NCI-H187 (cell line): Measurements from ENCODE around the gene IRS4.

Experiments
- DNase-seq, 2 experiments: peaks; one replicate each; lab custom pipeline; 2025; lab: John Stamatoyannopoulos, UW

The IRS4 gene

GRCh38 chrX:108736509-108737479 is at the start of gene IRS4:
IRS4 (minus strand) TSS chrX:108736563.
- DNase-seq: peak; percentile 88 to 96

GRCh38 chrX:108772549-108772948 is 36.2 kb upstream of the IRS4 start:
- DNase-seq: no peak

- no peak for DNase-seq
These were observed 27.2 kb upstream of the IRS4 start for GRCh38 chrX:108763559-108763958.

GRCh38 chrX:108740299-108740774 is 4.0 kb upstream of the IRS4 start:
- DNase-seq: no peak

- no peak for DNase-seq
These were observed 1.4 kb upstream of the IRS4 start for GRCh38 chrX:108737754-108738153.

- no peak for DNase-seq
These were observed 469 bp downstream of the IRS4 start for GRCh38 chrX:108735679-108736508.

- peak; percentile 30 to 39 for DNase-seq
These were observed 1.2 kb downstream of the IRS4 start for GRCh38 chrX:108735091-108735678.

- DNase-seq: no peak
These were observed 1.9 kb downstream of the IRS4 start for GRCh38 chrX:108734426-108734825.

- no peak for DNase-seq
These were observed 3.6 kb downstream of the IRS4 start for GRCh38 chrX:108732630-108733321.

GRCh38 chrX:108731153-108731552 is 5.2 kb downstream of the IRS4 start:
- no peak for DNase-seq

- DNase-seq: no peak
These were observed 9.6 kb downstream of the IRS4 start for GRCh38 chrX:108726748-108727147.

GRCh38 chrX:108722561-108722960 is 13.8 kb downstream of the IRS4 start:
- DNase-seq: no peak

GRCh38 chrX:108712886-108713285 is 23.5 kb downstream of the IRS4 start:
- no peak for DNase-seq

GRCh38 chrX:108704839-108705238 is 31.5 kb downstream of the IRS4 start:
- DNase-seq: no peak

- DNase-seq: no peak
These were observed 33.8 kb downstream of the IRS4 start for GRCh38 chrX:108702530-108702929.

GRCh38 chrX:108701633-108702032 is 34.7 kb downstream of the IRS4 start:
- DNase-seq: no peak

GRCh38 chrX:108699368-108699767 is 37.0 kb downstream of the IRS4 start:
- DNase-seq: peak; percentile 5 to 12

GRCh38 chrX:108696690-108697089 is 39.7 kb downstream of the IRS4 start:
- DNase-seq: no peak
